Measurements from ENCODE around the gene CDC42EP5.

CDC42EP5 gene

GRCh38 chr19:54426291-54426931 is 46.7 kb downstream of the CDC42EP5 start:
- DNase-seq (ENCODE audit: insufficient read length) (no peak), FAIRE-seq (no peak)
- TF ChIP-seq POLR2AphosphoS5 (IDR thresholded peaks at IDR 0.05; ENCODE audit: low read depth, low read length), result no peak
- no peak for TF ChIP-seq POLR2A (IDR thresholded peaks at IDR 0.05; ENCODE audit: low read depth, low read length)
- no peak for TF ChIP-seq TAF1 (IDR thresholded peaks at IDR 0.05; ENCODE audit: borderline replicate concordance, low read depth, low read length)

DNA sequence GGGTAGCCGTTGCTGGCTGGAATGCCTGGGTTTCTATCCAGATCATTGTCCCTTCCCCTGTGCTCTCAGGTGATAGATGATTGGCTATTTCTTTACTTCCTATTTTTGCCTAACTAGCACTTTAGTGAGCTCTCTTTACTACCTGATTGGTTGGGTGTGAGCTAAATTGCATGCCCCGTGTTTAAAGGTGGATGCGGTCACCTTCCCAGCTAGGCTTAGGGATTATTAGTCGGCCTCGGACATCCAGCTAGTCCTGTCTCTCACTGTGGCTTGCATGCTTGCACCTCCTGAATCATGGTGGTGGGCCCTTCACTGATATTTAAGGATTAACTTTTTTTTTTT is 47.7 kb downstream of the CDC42EP5 start:
- TF ChIP-seq POLR2AphosphoS5 (IDR thresholded peaks at IDR 0.05; ENCODE audit: low read depth, low read length) (no peak), POLR2A (IDR thresholded peaks at IDR 0.05; ENCODE audit: low read depth, low read length) (no peak), TAF1 (IDR thresholded peaks at IDR 0.05; ENCODE audit: borderline replicate concordance, low read depth, low read length) (no peak)
- FAIRE-seq (no peak), DNase-seq (ENCODE audit: insufficient read length) (no peak)

DNA sequence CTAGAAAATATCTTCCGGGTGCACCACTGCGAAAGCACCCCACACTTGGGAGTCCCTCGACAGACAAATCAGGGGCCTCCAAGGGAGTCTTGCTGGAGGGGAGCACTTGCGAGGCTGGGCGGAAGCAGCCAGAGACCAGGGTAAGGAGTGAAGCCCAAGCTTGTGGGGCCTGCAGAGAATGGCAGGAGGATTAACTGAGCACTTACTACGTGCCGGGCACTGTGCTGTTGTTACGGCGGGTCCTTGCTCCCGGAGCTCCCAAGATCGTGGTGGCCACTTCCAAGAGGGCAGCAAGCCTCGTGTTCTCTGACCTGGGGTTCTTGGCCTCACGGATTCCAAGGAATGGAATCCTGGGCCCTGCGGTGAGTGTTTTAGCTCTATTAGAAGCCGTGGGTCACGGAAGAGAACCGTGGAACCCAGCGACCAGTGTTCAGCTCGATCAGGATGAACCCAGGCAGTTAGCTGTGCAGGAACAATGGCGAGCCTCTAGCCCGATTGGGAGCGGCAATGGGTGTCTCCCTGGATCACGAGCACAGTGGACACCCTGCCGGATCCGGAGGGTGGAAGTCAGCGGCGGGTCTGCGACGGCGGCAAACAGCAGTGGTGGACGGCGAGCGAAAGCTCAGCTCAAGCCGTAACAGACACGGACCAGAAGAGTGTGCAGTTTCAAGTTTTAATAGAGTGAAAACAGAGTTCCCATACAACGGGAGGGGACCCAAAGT is 48.3 kb downstream of the CDC42EP5 start:
- DNase-seq (ENCODE audit: insufficient read length) (no peak), FAIRE-seq (no peak)
- no peak for TF ChIP-seq TAF1 (IDR thresholded peaks at IDR 0.05; ENCODE audit: borderline replicate concordance, low read depth, low read length)
- TF ChIP-seq POLR2A (IDR thresholded peaks at IDR 0.05; ENCODE audit: low read depth, low read length), result no peak
- TF ChIP-seq POLR2AphosphoS5 (IDR thresholded peaks at IDR 0.05; ENCODE audit: low read depth, low read length), result no peak

GRCh38 chr19:54424201-54424600 is 48.9 kb downstream of the CDC42EP5 start:
- no peak for FAIRE-seq

GRCh38 chr19:54422136-54422535 is 51.0 kb downstream of the CDC42EP5 start:
- DNase-seq (ENCODE audit: insufficient read length), result no peak
- no peak for FAIRE-seq

More at GRCh38 chr19:54424201-54424600, 48.9 kb downstream of the CDC42EP5 start:
- no peak for DNase-seq (ENCODE audit: insufficient read length)
- TF ChIP-seq POLR2A (IDR thresholded peaks at IDR 0.05; ENCODE audit: low read depth, low read length) (no peak), POLR2AphosphoS5 (IDR thresholded peaks at IDR 0.05; ENCODE audit: low read depth, low read length) (no peak), TAF1 (IDR thresholded peaks at IDR 0.05; ENCODE audit: borderline replicate concordance, low read depth, low read length) (no peak)

GRCh38 chr19:54421521-54421920 is 51.6 kb downstream of the CDC42EP5 start:
- DNase-seq (ENCODE audit: insufficient read length) (no peak), FAIRE-seq (no peak)
- TF ChIP-seq POLR2A (IDR thresholded peaks at IDR 0.05; ENCODE audit: low read depth, low read length), result no peak
- no peak for TF ChIP-seq TAF1 (IDR thresholded peaks at IDR 0.05; ENCODE audit: borderline replicate concordance, low read depth, low read length)
- no peak for TF ChIP-seq POLR2AphosphoS5 (IDR thresholded peaks at IDR 0.05; ENCODE audit: low read depth, low read length)

More at GRCh38 chr19:54422136-54422535, 51.0 kb downstream of the CDC42EP5 start:
- TF ChIP-seq POLR2AphosphoS5 (IDR thresholded peaks at IDR 0.05; ENCODE audit: low read depth, low read length) (no peak), POLR2A (IDR thresholded peaks at IDR 0.05; ENCODE audit: low read depth, low read length) (no peak), TAF1 (IDR thresholded peaks at IDR 0.05; ENCODE audit: borderline replicate concordance, low read depth, low read length) (no peak)

DNA sequence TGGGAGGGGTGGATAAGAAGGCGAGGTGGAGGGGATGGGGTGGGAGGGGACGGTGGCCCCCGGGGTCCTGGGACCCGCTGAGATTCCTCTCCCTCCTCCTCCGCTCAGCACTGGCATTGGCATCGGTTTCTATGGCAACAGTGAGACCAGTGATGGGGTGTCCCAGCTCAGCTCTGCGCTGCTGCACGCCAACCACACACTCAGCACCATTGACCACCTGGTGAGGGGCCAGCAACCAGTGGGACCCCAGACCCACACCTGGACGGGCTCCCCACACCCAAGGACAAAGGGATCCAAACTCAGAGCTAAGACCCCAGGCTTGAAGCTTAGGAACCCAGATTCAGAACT is 52.0 kb downstream of the CDC42EP5 start:
- FAIRE-seq, result no peak
- no peak for DNase-seq (ENCODE audit: insufficient read length)
- TF ChIP-seq POLR2AphosphoS5 (IDR thresholded peaks at IDR 0.05; ENCODE audit: low read depth, low read length), result no peak
- TF ChIP-seq TAF1 (IDR thresholded peaks at IDR 0.05; ENCODE audit: borderline replicate concordance, low read depth, low read length), result no peak
- TF ChIP-seq POLR2A (IDR thresholded peaks at IDR 0.05; ENCODE audit: low read depth, low read length), result no peak

GRCh38 chr19:54420383-54421168 is 52.5 kb downstream of the CDC42EP5 start:
- FAIRE-seq (no peak), DNase-seq (ENCODE audit: insufficient read length) (no peak)
- TF ChIP-seq POLR2A (IDR thresholded peaks at IDR 0.05; ENCODE audit: low read depth, low read length) (no peak), TAF1 (IDR thresholded peaks at IDR 0.05; ENCODE audit: borderline replicate concordance, low read depth, low read length) (no peak), POLR2AphosphoS5 (IDR thresholded peaks at IDR 0.05; ENCODE audit: low read depth, low read length) (no peak)

- DNase-seq (ENCODE audit: insufficient read length) (no peak), FAIRE-seq (no peak)
- TF ChIP-seq POLR2A (IDR thresholded peaks at IDR 0.05; ENCODE audit: low read depth, low read length), result no peak
- TF ChIP-seq POLR2AphosphoS5 (IDR thresholded peaks at IDR 0.05; ENCODE audit: low read depth, low read length), result no peak
- TF ChIP-seq TAF1 (IDR thresholded peaks at IDR 0.05; ENCODE audit: borderline replicate concordance, low read depth, low read length), result no peak
Observed at GRCh38 chr19:54420068-54420382, 53.1 kb downstream of the CDC42EP5 start.

GRCh38 chr19:54418930-54419800 is 53.9 kb downstream of the CDC42EP5 start:
- no peak for TF ChIP-seq TAF1 (IDR thresholded peaks at IDR 0.05; ENCODE audit: borderline replicate concordance, low read depth, low read length)
- no peak for TF ChIP-seq POLR2A (IDR thresholded peaks at IDR 0.05; ENCODE audit: low read depth, low read length)
- no peak for DNase-seq (ENCODE audit: insufficient read length)
- FAIRE-seq, result no peak
